Measurements from ENCODE around the gene PIEZO2.

GRCh38 chr18:10846657-10847407, 302.5 kb downstream of the PIEZO2 start:
- no peak for TF ChIP-seq CTCF (conservative IDR thresholded peaks at IDR 0.05; ENCODE audit: low read length)
- TF ChIP-seq EZH2phosphoT487 (IDR thresholded peaks at IDR 0.05; ENCODE audit: borderline replicate concordance) = no peak
